Common myeloid progenitor, CD34-positive (primary cell): Measurements from ENCODE around the gene FHIP1A. TPM values are rescaled to one million over a fixed set of nuclear protein-coding genes. Genes with fewer than 3 reads are reported as not detected.

Experiments
- CTCF ChIA-PET: fragments of 350-600 bp; sonication (Branson Sonifier 250); formaldehyde crosslinking; loops from one replicate; lab custom pipeline; 2021; ENCODE audit warnings: antibody characterized with exemption; lab: Charles Lee
- POLR2A ChIA-PET: fragments of 350-600 bp; sonication (Branson Sonifier 250); formaldehyde crosslinking; loops from one replicate; lab custom pipeline; 2021; ENCODE audit warnings: antibody characterized with exemption; lab: Charles Lee
- DNase-seq, 3 donors: peaks; one replicate each; pipeline versions ENCODE4 v3.0.0 to v3.0.0-alpha.2; 2013
- H3K27ac ChIP-seq, 2 experiments: 1 replicate in 1 of 2; 2 replicates in 1 of 2; pipeline ENCODE4 v1.7.0; 2013; ENCODE audit warnings: inconsistent platforms in 2 of 2, low read length in 2 of 2, mild to moderate bottlenecking in 2 of 2, low read depth in 1 of 2, moderate library complexity in 1 of 2; ENCODE audit not compliant: severe bottlenecking in 2 of 2, insufficient read depth in 1 of 2, poor library complexity in 1 of 2
- H3K27me3 ChIP-seq, 5 experiments: replicated peaks in 2 of 5; 1 replicate in 3 of 5; 2 replicates in 2 of 5; pipeline versions ENCODE4 v1.6.1 to v1.7.0; 2013; ENCODE audit warnings: low read length in 4 of 5, mild to moderate bottlenecking in 2 of 5, moderate library complexity in 2 of 5, inconsistent platforms in 1 of 5; ENCODE audit not compliant: insufficient read depth in 5 of 5, control insufficient read depth in 4 of 5
- H3K36me3 ChIP-seq, 4 experiments: 1 replicate in 2 of 4; 2 replicates in 2 of 4; pipeline versions ENCODE4 v1.6.1 to v1.7.0; 2013; ENCODE audit warnings: low read length in 3 of 4, control low read depth in 1 of 4, mild to moderate bottlenecking in 1 of 4; ENCODE audit not compliant: control insufficient read depth in 4 of 4, insufficient read depth in 4 of 4
- H3K4me1 ChIP-seq, 4 experiments: 1 replicate in 3 of 4; 2 replicates in 1 of 4; pipeline versions ENCODE4 v1.6.1 to v1.7.1; 2013; ENCODE audit warnings: low read length in 3 of 4, mild to moderate bottlenecking in 3 of 4, control low read depth in 1 of 4, inconsistent platforms in 1 of 4, moderate library complexity in 1 of 4; ENCODE audit not compliant: control insufficient read depth in 4 of 4, insufficient read depth in 4 of 4; ENCODE audit errors: control extremely low read depth in 1 of 4
- H3K4me3 ChIP-seq, 7 experiments: 1 replicate in 4 of 7; 2 replicates in 3 of 7; pipeline versions ENCODE4 v1.5.1 to v1.7.0; 2013; ENCODE audit warnings: mild to moderate bottlenecking in 7 of 7, low read length in 6 of 7, moderate library complexity in 6 of 7, inconsistent platforms in 2 of 7, low read depth in 2 of 7, control low read depth in 1 of 7; ENCODE audit not compliant: insufficient read depth in 4 of 7, control insufficient read depth in 1 of 7; ENCODE audit errors: extremely low read depth in 1 of 7
- H3K9me3 ChIP-seq, 5 experiments: 1 replicate in 4 of 5; 2 replicates in 1 of 5; pipeline versions ENCODE4 v1.6.1 to v1.7.1; 2013; ENCODE audit warnings: low read length in 4 of 5, mild to moderate bottlenecking in 2 of 5, inconsistent platforms in 1 of 5, low read depth in 1 of 5, moderate library complexity in 1 of 5; ENCODE audit not compliant: control insufficient read depth in 4 of 5, insufficient read depth in 2 of 5; ENCODE audit errors: control extremely low read depth in 1 of 5
- WGBS: methylation state at CpG from one replicate; pipeline ENCODE4 v1.1.5; 2013; ENCODE audit not compliant: insufficient coverage; 5-methylcytosine and 5-hydroxymethylcytosine counted together
- polyA plus RNA-seq: library from polyadenylated mRNA; unstranded; fragments of 120-200 nt; gene quantifications from one replicate; pipeline ENCODE4 v1.2.1, GENCODE V29; 2013

FHIP1A gene
- 0.04 TPM for polyA plus RNA-seq

DNA sequence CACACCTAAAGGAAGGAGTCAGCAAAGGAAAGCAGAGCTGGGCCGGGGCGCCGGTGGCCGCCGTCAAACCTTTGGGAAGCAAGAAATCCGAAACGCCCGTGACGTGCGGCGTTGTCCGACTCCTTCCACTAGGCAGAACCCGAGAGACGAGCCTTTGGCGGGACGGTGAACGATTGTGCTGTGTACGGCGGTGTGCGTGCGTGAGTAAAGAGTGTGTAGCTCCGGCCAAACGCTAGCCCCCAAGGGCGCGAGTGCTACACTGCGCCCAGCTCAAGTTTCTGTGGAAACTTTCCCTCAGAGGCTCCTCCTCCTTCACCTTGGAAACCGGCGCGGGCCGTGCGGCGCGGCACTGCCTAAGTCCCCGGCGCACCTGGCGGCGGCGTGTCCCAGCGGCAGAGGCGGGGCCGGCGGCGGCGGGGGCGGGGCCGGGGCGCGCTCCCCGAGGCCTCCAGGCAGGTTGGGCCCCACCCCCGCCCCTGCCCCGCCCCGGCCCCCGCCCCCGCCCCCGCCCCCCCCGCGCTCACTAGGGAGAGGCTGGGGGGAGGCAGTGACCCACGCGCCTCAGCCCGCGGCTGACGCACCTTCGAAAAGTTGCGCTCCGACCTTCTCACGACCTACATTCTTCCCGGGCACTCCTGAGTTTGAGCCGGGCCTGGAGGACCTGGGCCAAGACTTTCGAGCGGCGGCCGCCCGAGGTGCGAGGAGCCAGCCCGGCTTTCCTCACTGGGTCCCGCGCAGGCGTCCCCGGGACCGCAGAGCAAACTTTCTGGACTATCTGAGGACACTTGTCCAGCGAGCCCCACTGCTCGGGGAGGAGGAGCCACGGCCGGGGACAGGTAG is at the start of gene FHIP1A:
FHIP1A (plus strand) TSS at position 547 of the 840 bp plus-strand sequence. CDS start 157,084 bp downstream, outside the sequence.
- Histone ChIP-seq H3K27ac (no peak within 1 kb of the TSS), H3K4me1 (peaks cover 11 to 28% (median 25%) of the 10 kb centered on the region in 4 experiments), H3K4me3 (peak within 1 kb of the TSS; percentile 26 to 82 (median 72)), H3K27me3 (peaks cover 6 to 43% (median 11%) of the 10 kb centered on the region in 5 experiments), H3K36me3 (no peaks in the 10 kb centered on the region), H3K9me3 (no peaks in the 10 kb centered on the region)
- ChIA-PET POLR2A (no interaction called here), CTCF (no interaction called here)
- 0% methylated on average over 51 of the region's 84 CpGs for WGBS
- DNase-seq, result peak; percentile 45 to 84 (median 79)

DNA sequence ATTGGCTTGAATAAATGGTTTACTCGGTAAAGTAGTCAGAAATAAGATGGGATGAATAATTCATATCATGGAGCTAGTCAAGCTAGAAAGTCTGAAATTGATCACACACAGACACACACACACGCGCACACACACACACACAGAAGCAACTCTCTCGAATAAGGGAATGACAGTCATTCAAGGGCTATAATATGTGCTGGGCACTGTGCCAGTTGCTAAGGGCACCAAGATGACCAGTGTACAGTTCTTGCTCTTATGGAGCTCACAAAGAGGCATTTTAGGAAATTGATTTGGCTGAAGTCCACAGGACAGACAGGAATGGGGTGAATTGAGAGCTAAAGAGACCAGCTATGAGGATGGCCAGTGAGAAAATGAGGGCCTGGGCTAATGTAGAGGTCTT is 49.4 kb upstream of the FHIP1A start:
- CTCF ChIA-PET, result interaction anchor here (1.5 kb wide), 1 partner anchor 242 kb away, joined by 5 read pairs; no protein-coding TSS in a partner anchor
- Histone ChIP-seq H3K27ac (no peak overlapping the region), H3K4me3 (no peak overlapping the region), H3K27me3 (peaks cover 0 to 4% (median 0%) of the 10 kb centered on the region in 5 experiments), H3K9me3 (no peaks in the 10 kb centered on the region), H3K4me1 (no peaks in the 10 kb centered on the region), H3K36me3 (no peaks in the 10 kb centered on the region)
- WGBS, result no CpG with 5 or more reads among the region's 4 CpGs
- POLR2A ChIA-PET, result no interaction called here
- no peak for DNase-seq

DNA sequence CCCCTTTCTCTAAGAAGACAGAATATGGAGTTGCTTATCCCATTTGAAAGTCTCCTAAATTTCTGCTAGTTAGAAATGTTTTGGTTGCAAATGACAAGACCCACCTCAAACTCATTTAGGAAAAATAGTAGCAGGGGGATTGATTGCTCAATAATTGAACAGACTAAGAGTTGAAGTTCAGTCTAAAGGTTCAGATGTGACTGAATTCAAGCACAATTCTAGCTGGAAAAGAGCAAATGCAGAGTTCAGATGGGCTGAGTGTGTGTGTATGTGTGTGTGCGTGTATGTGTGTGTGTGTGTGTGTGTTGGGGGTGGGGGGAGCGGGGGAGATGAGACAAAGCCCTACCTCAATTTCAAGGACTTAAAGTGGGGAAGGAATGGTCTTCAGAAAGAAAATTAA is 47.9 kb upstream of the FHIP1A start:
- Histone ChIP-seq H3K4me1 (no peaks in the 10 kb centered on the region), H3K4me3 (no peak overlapping the region), H3K36me3 (no peaks in the 10 kb centered on the region), H3K9me3 (no peaks in the 10 kb centered on the region), H3K27me3 (peaks cover 0 to 3% (median 0%) of the 10 kb centered on the region in 5 experiments), H3K27ac (no peak overlapping the region)
- ChIA-PET CTCF (no interaction called here), POLR2A (no interaction called here)
- WGBS, result 83% methylated on average over 1 of the region's 2 CpGs
- no peak for DNase-seq

DNA sequence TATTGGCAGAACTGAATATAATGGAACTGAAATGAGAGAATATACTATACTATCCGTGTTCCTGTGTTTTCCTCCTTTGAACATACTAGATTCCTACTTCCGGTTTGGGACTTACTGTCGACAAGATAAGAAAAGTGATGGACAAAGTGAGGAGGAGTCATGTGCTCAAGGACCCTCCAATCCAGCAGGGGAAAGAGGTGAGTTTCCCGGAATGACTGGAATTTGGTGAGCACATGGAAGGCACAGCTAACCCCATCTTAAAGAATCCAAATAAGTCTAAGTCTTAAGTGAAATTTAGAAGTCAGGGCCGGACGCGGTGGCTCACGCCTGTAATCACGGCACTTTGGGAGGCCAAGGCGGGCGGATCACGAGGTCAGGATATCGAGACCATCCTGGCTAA is 47.0 kb upstream of the FHIP1A start:
- 99% methylated on average over 11 of the region's 13 CpGs for WGBS
- CTCF ChIA-PET, result interaction anchor here (1.1 to 1.7 kb wide), 4 partner anchors 30 to 263 kb away, joined by 3 to 7 read pairs (median 4); no protein-coding TSS in a partner anchor

DNA sequence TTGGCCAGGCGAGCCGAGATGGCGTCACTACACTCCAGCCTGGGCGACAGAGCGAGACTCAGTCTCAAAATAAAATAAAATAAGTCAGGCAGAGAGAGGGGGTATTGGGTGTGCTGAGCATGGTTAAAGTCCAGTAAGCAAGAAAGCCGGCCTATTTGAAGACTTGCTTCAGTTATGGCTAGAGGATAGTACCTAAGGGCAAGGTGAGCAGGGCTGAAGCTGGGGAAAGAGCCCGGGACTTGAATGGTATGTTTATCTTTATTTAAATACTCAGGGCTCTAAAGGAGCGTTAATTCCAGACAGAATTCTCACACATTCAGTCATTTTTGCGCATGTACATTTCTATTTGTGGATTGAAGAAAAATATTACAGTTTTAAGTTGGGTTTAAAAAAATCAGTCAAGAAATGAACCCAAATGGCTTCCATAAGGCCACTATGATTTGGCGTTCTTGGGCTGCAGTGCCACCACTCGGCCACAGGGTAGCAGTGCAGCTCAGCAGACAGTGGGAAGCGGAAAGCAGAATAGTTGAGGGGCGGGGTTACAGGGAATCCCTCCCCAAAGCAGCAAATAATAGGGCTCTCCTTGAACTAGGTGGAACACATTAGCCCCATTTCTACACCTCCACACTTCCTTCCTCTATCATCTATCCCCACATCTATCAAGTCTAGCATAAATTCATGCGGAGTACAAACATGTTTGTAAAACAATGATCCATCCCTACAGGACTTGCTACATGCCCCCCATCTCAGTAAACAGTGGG is 46.4 kb upstream of the FHIP1A start:
- ChIA-PET POLR2A (no interaction called here), CTCF (interaction anchor here (1.1 to 1.7 kb wide), 4 partner anchors 31 to 263 kb away, joined by 3 to 7 read pairs (median 4); no protein-coding TSS in a partner anchor)
- Histone ChIP-seq H3K27ac (no peak overlapping the region), H3K27me3 (no peaks in the 10 kb centered on the region), H3K9me3 (no peaks in the 10 kb centered on the region), H3K4me1 (no peaks in the 10 kb centered on the region), H3K4me3 (no peak overlapping the region), H3K36me3 (no peaks in the 10 kb centered on the region)
- DNase-seq, result peak; percentile 85 to 93 (median 89)
- WGBS, result 65% methylated on average over 9 of the region's 14 CpGs

More for the DNA sequence above, 47.0 kb upstream of the FHIP1A start:
- no peak overlapping the region for H3K4me3 ChIP-seq
- POLR2A ChIA-PET, result no interaction called here
- no peaks in the 10 kb centered on the region for H3K36me3 ChIP-seq
- no peak overlapping the region for H3K27ac ChIP-seq
- H3K27me3 ChIP-seq, result peaks cover 0 to 3% (median 0%) of the 10 kb centered on the region in 5 experiments
- H3K9me3 ChIP-seq, result no peaks in the 10 kb centered on the region
- no peaks in the 10 kb centered on the region for H3K4me1 ChIP-seq
- DNase-seq, result no peak

DNA sequence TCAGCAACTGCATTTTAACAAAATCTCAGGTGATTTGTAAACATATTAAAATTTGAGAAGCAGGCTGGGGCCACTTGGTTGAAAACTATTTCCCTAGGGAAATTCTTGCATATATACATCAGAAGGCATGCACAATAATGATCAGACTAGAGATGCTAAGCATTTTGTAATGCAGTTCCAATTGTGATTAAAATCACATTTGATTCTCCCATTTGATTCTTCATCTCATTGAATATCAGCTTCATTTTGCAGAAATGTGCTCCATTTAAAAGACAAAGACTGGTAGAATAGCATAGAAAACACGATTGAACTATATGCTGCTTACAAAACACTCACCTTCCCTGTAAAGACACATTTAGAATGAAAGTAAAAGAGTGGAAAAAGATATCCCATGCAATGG is 32.4 kb upstream of the FHIP1A start:
- ChIA-PET POLR2A (no interaction called here), CTCF (no interaction called here)
- WGBS, result no CpG with 5 or more reads among the region's 1 CpG
- H3K36me3 ChIP-seq, result no peaks in the 10 kb centered on the region
- H3K9me3 ChIP-seq, result peaks cover 0 to 3% (median 0%) of the 10 kb centered on the region in 5 experiments
- no peaks in the 10 kb centered on the region for H3K4me1 ChIP-seq
- DNase-seq, result no peak
- H3K27me3 ChIP-seq, result peaks cover 0 to 1% (median 0%) of the 10 kb centered on the region in 5 experiments
- H3K27ac ChIP-seq, result no peak overlapping the region
- H3K4me3 ChIP-seq, result no peak overlapping the region
